ENCODE results near the gene ZNF148.

DNA sequence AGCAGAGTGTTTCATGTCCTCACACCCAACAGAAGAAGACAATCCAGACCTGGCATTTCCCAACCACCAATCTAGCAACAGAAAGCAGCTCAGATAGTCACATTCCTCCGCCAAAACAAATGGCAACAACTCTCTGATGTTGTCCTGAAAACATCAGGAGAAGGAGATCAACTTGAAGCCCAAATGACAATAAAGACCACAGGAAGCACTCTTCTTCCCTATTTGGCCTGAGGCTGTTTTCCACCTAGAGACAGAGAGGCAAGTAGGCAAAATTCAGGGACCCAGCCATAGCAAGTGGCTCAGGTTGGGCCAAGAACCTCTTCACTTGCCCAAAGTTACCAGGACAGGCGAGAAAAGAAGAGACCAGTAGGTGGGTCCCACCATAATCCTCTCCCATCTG lies 35.0 kb downstream of the ZNF148 start:
- TF ChIP-seq, protein P1, sequence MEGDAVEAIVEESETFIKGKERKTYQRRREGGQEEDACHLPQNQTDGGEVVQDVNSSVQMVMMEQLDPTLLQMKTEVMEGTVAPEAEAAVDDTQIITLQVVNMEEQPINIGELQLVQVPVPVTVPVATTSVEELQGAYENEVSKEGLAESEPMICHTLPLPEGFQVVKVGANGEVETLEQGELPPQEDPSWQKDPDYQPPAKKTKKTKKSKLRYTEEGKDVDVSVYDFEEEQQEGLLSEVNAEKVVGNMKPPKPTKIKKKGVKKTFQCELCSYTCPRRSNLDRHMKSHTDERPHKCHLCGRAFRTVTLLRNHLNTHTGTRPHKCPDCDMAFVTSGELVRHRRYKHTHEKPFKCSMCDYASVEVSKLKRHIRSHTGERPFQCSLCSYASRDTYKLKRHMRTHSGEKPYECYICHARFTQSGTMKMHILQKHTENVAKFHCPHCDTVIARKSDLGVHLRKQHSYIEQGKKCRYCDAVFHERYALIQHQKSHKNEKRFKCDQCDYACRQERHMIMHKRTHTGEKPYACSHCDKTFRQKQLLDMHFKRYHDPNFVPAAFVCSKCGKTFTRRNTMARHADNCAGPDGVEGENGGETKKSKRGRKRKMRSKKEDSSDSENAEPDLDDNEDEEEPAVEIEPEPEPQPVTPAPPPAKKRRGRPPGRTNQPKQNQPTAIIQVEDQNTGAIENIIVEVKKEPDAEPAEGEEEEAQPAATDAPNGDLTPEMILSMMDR (conservative IDR thresholded peaks at IDR 0.05 in 1 of 2, IDR thresholded peaks at IDR 0.05 in 1 of 2; ENCODE audit: extremely low read depth in 1 of 2, insufficient read depth in 1 of 2, low read depth in 1 of 2, low read length in 2 of 2), result no peak
- TF ChIP-seq EZH2 (IDR thresholded peaks at IDR 0.05; ENCODE audit: borderline replicate concordance, low read length), result no peak

Data from mammary epithelial cell (primary cell).